Testis (tissue), 2 donors: ENCODE measurements around the gene CD28.

ENCODE experiments used
- CTCF ChIP-seq, 3 experiments: fragments of 450-650 bp in 2 of 3; fragments of 200-600 bp in 1 of 3; sonication (generic) in 1 of 3; IDR thresholded peaks; one replicate each; pipeline ENCODE4 v1.5.1; 2016 to 2019; ENCODE audit warnings: antibody characterized with exemption in 3 of 3, mild to moderate bottlenecking in 2 of 3, moderate library complexity in 1 of 3
- POLR2A ChIP-seq: fragments of 450-650 bp; IDR thresholded peaks from one replicate; pipeline ENCODE4 v1.6.1; 2017; ENCODE audit warnings: antibody characterized with exemption, mild to moderate bottlenecking, moderate library complexity

- TF ChIP-seq CTCF (IDR thresholded peaks at IDR 0.05) (no peak), POLR2A (no peak)
Observed at GRCh38 chr2:203740871-203741281, 34.4 kb downstream of the CD28 start.
